Renal cortex interstitium (tissue), 15 donors: ENCODE data around the gene ZNF26. TPM values are rescaled to one million over a fixed set of nuclear protein-coding genes. Genes with fewer than 3 reads are reported as not detected.
A peak's percentile ranks its signal among the peaks of the same experiment; 100 is the strongest.
"Not testable (repeated sequence)": the region's sequence is repeated elsewhere in the genome, so short reads cannot be mapped to it uniquely, and the experiment has no call there.

Experiments used
- DNase-seq, 11 donors: peaks; one replicate each; pipeline ENCODE4 v3.0.0-alpha.2; 2013; ENCODE audit warnings: low read depth in 9 of 11, low spot score in 4 of 11; ENCODE audit errors: extremely low read depth in 1 of 11
- long read RNA-seq, 16 experiments: transcript quantifications; one replicate each; lab custom pipeline, GENCODE V29; 2026
- polyA plus RNA-seq, 3 donors: library from polyadenylated mRNA; unstranded; fragments of 120-200 nt; gene quantifications; one replicate each; pipeline ENCODE4 v1.2.1, GENCODE V29; 2013; ENCODE audit not compliant: insufficient read length in 3 of 3

Gene ZNF26, protein sequence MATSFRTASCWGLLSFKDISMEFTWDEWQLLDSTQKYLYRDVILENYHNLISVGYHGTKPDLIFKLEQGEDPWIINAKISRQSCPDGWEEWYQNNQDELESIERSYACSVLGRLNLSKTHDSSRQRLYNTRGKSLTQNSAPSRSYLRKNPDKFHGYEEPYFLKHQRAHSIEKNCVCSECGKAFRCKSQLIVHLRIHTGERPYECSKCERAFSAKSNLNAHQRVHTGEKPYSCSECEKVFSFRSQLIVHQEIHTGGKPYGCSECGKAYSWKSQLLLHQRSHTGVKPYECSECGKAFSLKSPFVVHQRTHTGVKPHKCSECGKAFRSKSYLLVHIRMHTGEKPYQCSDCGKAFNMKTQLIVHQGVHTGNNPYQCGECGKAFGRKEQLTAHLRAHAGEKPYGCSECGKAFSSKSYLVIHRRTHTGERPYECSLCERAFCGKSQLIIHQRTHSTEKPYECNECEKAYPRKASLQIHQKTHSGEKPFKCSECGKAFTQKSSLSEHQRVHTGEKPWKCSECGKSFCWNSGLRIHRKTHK
- 10 to 100 TPM; 11.0 to 16.8 (median 12.8) TPM for polyA plus RNA-seq
- long read RNA-seq, donor 1, full-length matches to known transcripts, result 3 of 3 reads
- long read RNA-seq, donor 1, partial matches to known transcripts, result 0 of 3 reads
- long read RNA-seq, donor 1, other reads (novel, unspliced or antisense), result 0 of 3 reads
- long read RNA-seq, donor 2, full-length matches to known transcripts, result 3 of 3 reads
- long read RNA-seq, donor 2, partial matches to known transcripts, result 0 of 3 reads
- long read RNA-seq, donor 2, other reads (novel, unspliced or antisense), result 0 of 3 reads
- long read RNA-seq, donor 3, full-length matches to known transcripts, result 2 of 2 reads
- long read RNA-seq, donor 3, partial matches to known transcripts, result 0 of 2 reads
- long read RNA-seq, donor 3, other reads (novel, unspliced or antisense), result 0 of 2 reads
- long read RNA-seq, donor 4, result 0 reads
- long read RNA-seq, donor 5, result 0 reads
- long read RNA-seq, donor 6, full-length matches to known transcripts, result 4 of 4 reads
- long read RNA-seq, donor 6, partial matches to known transcripts, result 0 of 4 reads
- long read RNA-seq, donor 6, other reads (novel, unspliced or antisense), result 0 of 4 reads
- long read RNA-seq, donor 7, full-length matches to known transcripts, result 3 of 12 reads
- long read RNA-seq, donor 7, partial matches to known transcripts, result 9 of 12 reads
- long read RNA-seq, donor 7, other reads (novel, unspliced or antisense), result 0 of 12 reads
- long read RNA-seq, donor 8, full-length matches to known transcripts, result 3 of 3 reads
- long read RNA-seq, donor 8, partial matches to known transcripts, result 0 of 3 reads
- long read RNA-seq, donor 8, other reads (novel, unspliced or antisense), result 0 of 3 reads
- long read RNA-seq, donor 9, full-length matches to known transcripts, result 2 of 2 reads
- long read RNA-seq, donor 9, partial matches to known transcripts, result 0 of 2 reads
- long read RNA-seq, donor 9, other reads (novel, unspliced or antisense), result 0 of 2 reads
- long read RNA-seq, donor 10, full-length matches to known transcripts, result 3 of 10 reads
- long read RNA-seq, donor 10, partial matches to known transcripts, result 0 of 10 reads
- long read RNA-seq, donor 10, other reads (novel, unspliced or antisense), result 7 of 10 reads
- long read RNA-seq, donor 11, full-length matches to known transcripts, result 1 of 1 reads
- long read RNA-seq, donor 11, partial matches to known transcripts, result 0 of 1 reads
- long read RNA-seq, donor 11, other reads (novel, unspliced or antisense), result 0 of 1 reads
- long read RNA-seq, donor 12, full-length matches to known transcripts, result 2 of 2 reads
- long read RNA-seq, donor 12, partial matches to known transcripts, result 0 of 2 reads
- long read RNA-seq, donor 12, other reads (novel, unspliced or antisense), result 0 of 2 reads
- long read RNA-seq, donor 13, result 0 reads
- long read RNA-seq, donor 14, full-length matches to known transcripts, result 3 of 3 reads
- long read RNA-seq, donor 14, partial matches to known transcripts, result 0 of 3 reads
- long read RNA-seq, donor 14, other reads (novel, unspliced or antisense), result 0 of 3 reads
- long read RNA-seq, donor 15, full-length matches to known transcripts, result 2 of 2 reads
- long read RNA-seq, donor 15, partial matches to known transcripts, result 0 of 2 reads
- long read RNA-seq, donor 15, other reads (novel, unspliced or antisense), result 0 of 2 reads
- long read RNA-seq, donor 16, full-length matches to known transcripts, result 10 of 15 reads
- long read RNA-seq, donor 16, partial matches to known transcripts, result 0 of 15 reads
- long read RNA-seq, donor 16, other reads (novel, unspliced or antisense), result 5 of 15 reads

- DNase-seq, result peak; percentile 82 to 95 (median 93)
These were observed at the start of gene ZNF26 for GRCh38 chr12:132986001-132986884. Gene ZNF26, plus strand, starts transcription at chr12:132986367. Its CDS starts 474 bp downstream, at chr12:132986841.

GRCh38 chr12:132936921-132937320, 49.2 kb upstream of the ZNF26 start:
- DNase-seq, result not testable (repeated sequence)

DNA sequence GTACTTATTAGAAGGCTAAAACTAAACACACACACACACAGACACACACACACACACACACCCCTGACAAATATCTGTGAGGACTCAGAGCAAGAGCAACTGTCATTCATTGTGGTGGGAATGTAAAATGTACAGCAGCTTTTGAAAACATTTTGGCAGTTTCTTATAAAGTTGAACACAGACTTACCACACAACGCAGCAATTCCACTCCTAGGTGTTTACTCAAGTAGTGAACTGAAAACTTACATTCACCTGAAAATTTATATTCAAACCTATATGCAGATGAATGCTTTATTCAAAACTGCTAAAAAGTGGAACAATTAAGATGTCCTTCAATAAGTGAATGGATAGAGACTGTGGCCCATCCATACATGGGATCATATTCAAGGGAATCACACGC, 48.7 kb upstream of the ZNF26 start:
- DNase-seq, result no peak

DNA sequence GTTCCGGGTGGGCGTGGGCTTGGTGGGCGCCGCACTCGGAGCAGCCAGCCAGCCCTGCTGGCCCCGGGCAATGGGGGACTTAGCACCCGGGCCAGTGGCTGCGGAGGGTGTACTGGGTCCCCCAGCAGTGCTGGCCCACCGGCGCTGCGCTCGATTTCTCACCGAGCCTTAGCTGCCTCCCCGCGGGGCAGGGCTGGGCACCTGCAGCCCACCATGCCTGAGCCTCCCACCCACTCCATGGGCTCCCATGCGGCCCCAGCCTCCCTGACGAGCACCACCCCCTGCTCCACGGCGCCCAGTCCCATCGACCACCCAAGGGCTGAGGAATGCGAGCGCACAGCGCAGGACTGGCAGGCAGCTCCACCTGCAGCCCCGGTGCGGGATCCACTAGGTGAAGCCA, 47.4 kb upstream of the ZNF26 start:
- not testable (repeated sequence) for DNase-seq

DNA sequence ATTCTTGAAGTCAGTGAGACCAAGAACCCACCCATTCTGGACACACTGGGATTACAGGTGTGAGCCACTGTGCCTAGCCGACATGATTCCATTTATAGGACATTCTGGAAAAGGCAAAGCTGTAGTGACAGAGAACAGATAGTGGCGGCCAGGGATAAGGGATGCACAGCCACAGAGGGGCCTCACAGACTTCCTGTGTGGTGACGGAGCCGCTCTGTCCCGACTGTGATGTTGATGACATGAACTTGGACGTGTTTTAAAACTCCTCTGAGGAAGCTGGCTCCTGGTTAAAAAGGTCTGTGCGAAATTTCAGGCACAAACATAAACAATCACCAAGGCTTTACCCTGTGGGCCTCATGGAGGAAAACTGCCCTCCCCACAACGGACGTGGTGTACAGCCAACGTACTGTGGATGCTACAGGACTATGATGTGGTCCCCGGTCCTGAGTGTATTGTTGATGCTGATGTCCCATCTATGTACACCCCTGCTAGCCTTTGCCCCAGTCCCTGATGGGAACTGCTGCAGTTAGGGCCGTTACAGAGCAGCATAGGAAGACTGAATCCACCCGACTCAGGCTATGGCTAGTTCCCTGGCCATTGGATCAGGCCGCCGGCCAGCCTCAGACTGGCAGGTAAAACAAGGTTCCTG, 46.0 kb upstream of the ZNF26 start:
- no peak for DNase-seq

GRCh38 chr12:132941336-132941954, 44.7 kb upstream of the ZNF26 start:
- no peak for DNase-seq

DNA sequence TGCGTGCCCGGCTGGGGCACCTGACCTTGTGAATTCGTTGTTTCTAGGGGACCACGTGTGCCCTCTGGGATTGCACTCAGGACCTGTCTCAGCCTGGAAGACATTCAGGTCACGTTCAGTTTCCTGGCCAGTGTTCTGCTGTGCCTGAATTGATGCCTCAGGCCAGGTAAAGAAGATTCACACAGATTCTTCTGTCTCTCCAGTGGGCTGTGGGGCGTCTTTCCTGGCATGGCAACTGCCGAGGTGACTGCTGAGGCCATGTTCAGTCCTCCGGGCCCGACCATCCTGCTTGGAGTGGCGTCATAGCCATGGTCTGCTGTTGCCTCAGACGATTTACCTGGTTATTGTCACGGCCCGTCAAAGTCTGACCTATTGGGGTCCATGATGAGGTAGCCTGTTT, 43.6 kb upstream of the ZNF26 start:
- no peak for DNase-seq

- DNase-seq, result no peak
These were observed 40.4 kb upstream of the ZNF26 start for GRCh38 chr12:132945806-132946205.

DNA sequence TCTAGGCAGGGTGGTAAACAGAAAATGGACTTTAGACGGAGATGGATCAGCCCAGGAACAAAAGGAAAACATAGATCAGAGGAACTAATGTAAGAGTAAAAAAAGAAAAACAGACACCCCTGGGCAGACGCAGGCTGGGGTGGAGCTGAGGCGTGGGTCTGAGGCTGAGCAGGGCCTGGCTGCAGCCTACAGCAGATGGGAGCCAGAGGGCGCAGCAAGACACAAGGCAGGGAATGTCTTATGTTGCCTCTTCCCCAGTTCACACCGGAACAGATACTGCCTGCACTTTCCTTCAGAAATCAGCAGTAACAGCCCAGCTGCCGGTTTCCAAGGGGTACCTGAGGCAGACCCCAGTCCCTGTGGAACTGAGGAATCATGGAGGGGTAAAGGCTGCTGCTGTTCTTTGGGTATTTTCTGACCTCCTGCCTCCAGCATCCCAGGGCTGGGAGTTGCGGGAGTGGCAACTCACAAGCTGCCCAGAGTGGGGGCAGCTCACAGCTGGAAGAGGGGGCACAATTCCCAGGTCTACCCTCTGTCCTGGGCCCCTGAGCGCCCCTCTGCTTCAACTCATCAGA, 39.8 kb upstream of the ZNF26 start:
- no peak for DNase-seq

GRCh38 chr12:132948146-132949066, 37.8 kb upstream of the ZNF26 start:
- DNase-seq, result no peak

DNA sequence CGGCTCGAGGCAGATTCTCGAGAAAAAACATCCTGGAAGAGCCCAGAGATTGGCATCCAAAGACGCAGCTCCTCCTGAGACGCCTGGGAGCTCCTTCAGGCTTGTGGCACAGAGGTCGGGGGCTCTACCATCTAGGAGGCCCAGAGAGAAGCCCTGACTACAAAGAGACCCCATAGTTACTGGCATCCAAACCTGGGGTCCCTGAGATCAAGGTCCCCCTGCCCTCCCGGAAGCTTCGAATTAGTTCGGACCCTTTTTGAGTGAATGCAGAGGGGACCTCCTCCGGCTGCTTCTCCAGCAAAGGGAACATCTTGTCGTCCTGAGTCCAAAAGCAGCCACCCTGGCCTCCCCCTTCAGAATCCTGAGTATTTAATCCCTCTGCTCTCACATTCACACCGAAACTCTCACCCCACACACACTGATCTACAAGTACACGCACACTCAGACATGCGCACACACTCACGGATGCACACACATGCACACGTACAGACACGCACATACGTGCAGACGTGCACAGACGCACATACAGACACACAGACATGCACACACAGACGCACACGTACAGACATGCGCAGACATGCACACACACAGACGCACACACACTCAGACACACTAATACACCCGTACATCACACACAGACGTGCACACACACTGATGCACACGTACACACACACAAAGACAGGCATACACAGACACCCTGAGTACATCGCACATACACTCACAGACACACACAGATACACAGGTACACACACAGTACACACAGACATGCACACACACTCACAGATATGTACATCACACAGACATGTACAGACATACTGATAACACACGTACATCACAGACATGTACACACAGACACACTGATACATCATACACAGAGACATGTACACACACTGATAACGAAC, 36.0 kb upstream of the ZNF26 start:
- no peak for DNase-seq

DNA sequence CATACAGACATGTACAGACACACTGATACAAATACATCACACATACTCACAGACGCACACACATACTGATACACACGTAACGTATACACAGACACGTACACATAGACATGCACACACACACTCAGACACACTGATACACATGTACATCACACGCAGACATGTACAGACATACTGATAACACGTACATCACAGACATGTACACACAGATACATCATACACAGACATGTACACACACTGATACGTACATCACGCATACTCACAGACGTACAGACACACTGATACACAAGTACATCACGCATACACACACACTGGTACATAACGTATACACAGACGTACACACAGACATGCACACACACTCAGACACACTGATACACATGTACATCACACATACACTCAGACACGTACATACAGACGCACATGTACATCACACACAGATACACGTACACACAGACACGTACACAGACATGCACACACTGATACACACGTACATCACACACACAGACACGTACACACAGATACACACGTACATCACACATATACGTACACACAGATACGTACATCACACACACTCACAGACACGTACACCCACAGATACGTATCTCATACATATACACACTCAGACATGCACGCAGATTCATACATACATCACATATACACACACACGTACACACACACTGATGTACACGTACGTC, 35.2 kb upstream of the ZNF26 start:
- DNase-seq, result no peak
